HepG2 (cell line): Measurements from ENCODE around the gene NAPB. TPM values are rescaled to one million over a fixed set of nuclear protein-coding genes. Genes with fewer than 3 reads are reported as not detected.

Source experiments
- ATM ChIP-seq: fragments of 450-650 bp; IDR thresholded peaks from 2 replicates; pipeline ENCODE4 v1.7.1; 2017; ENCODE audit warnings: mild to moderate bottlenecking, borderline replicate concordance
- CERS6 ChIP-seq: sonication (generic); formaldehyde crosslinking; IDR thresholded peaks from 2 replicates; pipeline ENCODE4 v1.5.0; 2020; ENCODE audit warnings: missing genetic modification reagents
- GPBP1L1 ChIP-seq: sonication (generic); formaldehyde crosslinking; IDR thresholded peaks from 2 replicates; pipeline ENCODE4 v1.5.0; 2020; ENCODE audit warnings: mild to moderate bottlenecking, missing genetic modification reagents
- GTF2F1 ChIP-seq: fragments of 150-350 bp; IDR thresholded peaks from 2 replicates; pipeline ENCODE4 v1.6.1; 2014; ENCODE audit warnings: low read length
- HNF4G ChIP-seq, 2 experiments: sonication (generic) in 1 of 2; formaldehyde crosslinking in 1 of 2; IDR thresholded peaks; 2 replicates each; pipeline versions ENCODE4 v1.4.0 to v1.6.1; 2011 to 2020; ENCODE audit warnings: borderline replicate concordance in 2 of 2, low read depth in 2 of 2, mild to moderate bottlenecking in 2 of 2, low read length in 1 of 2, missing genetic modification reagents in 1 of 2, moderate library complexity in 1 of 2
- HNRNPLL ChIP-seq: fragments of 200-400 bp; formaldehyde crosslinking; IDR thresholded peaks from 2 replicates; pipeline ENCODE4 v1.6.1; 2017; ENCODE audit warnings: mild to moderate bottlenecking, low read depth, low read length; ENCODE audit not compliant: poor library complexity, severe bottlenecking
- IRF9 ChIP-seq: sonication (generic); formaldehyde crosslinking; IDR thresholded peaks from 2 replicates; pipeline ENCODE4 v1.8.0; 2022; ENCODE audit warnings: missing genetic modification reagents, mild to moderate bottlenecking, borderline replicate concordance
- KAT8 ChIP-seq: IDR thresholded peaks from 2 replicates; pipeline ENCODE4 v1.6.1; 2016; ENCODE audit warnings: missing genetic modification reagents, missing compliant biosample characterization
- ONECUT2 ChIP-seq: sonication (generic); formaldehyde crosslinking; IDR thresholded peaks from 2 replicates; pipeline ENCODE4 v1.4.0; 2020; ENCODE audit warnings: missing genetic modification reagents
- RBFOX2 ChIP-seq: fragments of 200-400 bp; formaldehyde crosslinking; IDR thresholded peaks from 2 replicates; pipeline ENCODE4 v1.6.1; 2017; ENCODE audit warnings: low read depth, mild to moderate bottlenecking, low read length
- THAP7 ChIP-seq: sonication (generic); formaldehyde crosslinking; IDR thresholded peaks from 2 replicates; pipeline ENCODE4 v1.8.1; 2023; ENCODE audit warnings: mild to moderate bottlenecking, missing genetic modification reagents
- ZBTB20 ChIP-seq: sonication (generic); formaldehyde crosslinking; IDR thresholded peaks from 2 replicates; pipeline ENCODE4 v1.8.1; 2023; ENCODE audit warnings: missing genetic modification reagents, low read depth, mild to moderate bottlenecking, borderline replicate concordance
- ZC3H4 ChIP-seq: sonication (generic); formaldehyde crosslinking; IDR thresholded peaks from 2 replicates; pipeline ENCODE4 v1.4.0; 2020; ENCODE audit warnings: missing genetic modification reagents, borderline replicate concordance
- ZFP90 ChIP-seq: sonication (generic); formaldehyde crosslinking; IDR thresholded peaks from 2 replicates; pipeline ENCODE4 v1.8.0; 2022; ENCODE audit warnings: missing genetic modification reagents, mild to moderate bottlenecking, inconsistent platforms, borderline replicate concordance
- ZHX1 ChIP-seq: sonication (generic); formaldehyde crosslinking; IDR thresholded peaks from 2 replicates; pipeline ENCODE4 v1.8.1; 2022; ENCODE audit warnings: low read depth, mild to moderate bottlenecking, missing genetic modification reagents
- ZNF121 ChIP-seq: sonication (generic); formaldehyde crosslinking; IDR thresholded peaks from 2 replicates; pipeline ENCODE4 v1.5.0; 2020; ENCODE audit warnings: mild to moderate bottlenecking, missing genetic modification reagents
- ZNF264 ChIP-seq: sonication (generic); formaldehyde crosslinking; IDR thresholded peaks from 2 replicates; pipeline ENCODE4 v1.4.0; 2020; ENCODE audit warnings: missing genetic modification reagents
- ZNF772 ChIP-seq: sonication (generic); formaldehyde crosslinking; IDR thresholded peaks from 2 replicates; pipeline ENCODE4 v1.5.0; 2020; ENCODE audit warnings: mild to moderate bottlenecking, missing genetic modification reagents
- ZNF776 ChIP-seq: sonication (generic); formaldehyde crosslinking; IDR thresholded peaks from 2 replicates; pipeline ENCODE4 v1.4.0; 2020; ENCODE audit warnings: mild to moderate bottlenecking, missing genetic modification reagents
- ZNF879 ChIP-seq: sonication (generic); formaldehyde crosslinking; IDR thresholded peaks from 2 replicates; pipeline ENCODE4 v1.8.1; 2023; ENCODE audit warnings: missing genetic modification reagents
- polyA plus RNA-seq, 8 experiments: library from polyadenylated mRNA; depleted of rRNA in 3 of 8; stranded (reverse) in 7 of 8; unstranded in 1 of 8; fragments of >200 nt; fragmentation: Illumina TruSeq in 4 of 8; extraction: Trizol in 4 of 8; gene quantifications; 2 replicates each; pipeline versions ENCODE4 v1.2.1 to v1.2.3, GENCODE V29; 2011 to 2016; ENCODE audit warnings: low read depth in 4 of 8, missing spikeins in 1 of 8, mixed read lengths in 1 of 8; ENCODE audit not compliant: insufficient read depth in 1 of 8
- total RNA-seq, 5 experiments: library from RNA; depleted of rRNA; stranded (reverse); fragments of >200 nt; fragmentation: Illumina TruSeq; extraction: Trizol; gene quantifications; 2 replicates each; pipeline ENCODE4 v1.2.3, GENCODE V29; 2016; ENCODE audit warnings: low read depth in 1 of 5

Gene NAPB
- total and polyA plus RNA-seq, 2 of the 13 experiments (the other 11 are each of a cell fraction or from before 2014, with no cell fraction given) = 15.2 to 16.1 TPM

- no peak; the same call in 1 of the 2 replicates for TF ChIP-seq ZNF776
- TF ChIP-seq ATM = no peak
- no peak for TF ChIP-seq ZNF879
- no peak; the same call in 1 of the 2 replicates for TF ChIP-seq CERS6
- TF ChIP-seq ZHX1 (CRISPR knock-in tag) = peak; percentile 87
- TF ChIP-seq ZNF264 (CRISPR knock-in tag) = peak; percentile 64
- peak; percentile 27; the same call in 1 of the 2 replicates for TF ChIP-seq ZC3H4
- peak; percentile 86 for TF ChIP-seq IRF9 (CRISPR knock-in tag)
- TF ChIP-seq ONECUT2 (CRISPR knock-in tag) = no peak
- TF ChIP-seq RBFOX2 = peak; percentile 97
- TF ChIP-seq ZBTB20 (CRISPR knock-in tag) = peak; percentile 77; the same call in 1 of the 2 replicates
- TF ChIP-seq GPBP1L1 (CRISPR knock-in tag) = no peak
- no peak for TF ChIP-seq ZNF121 (CRISPR knock-in tag)
- no peak for TF ChIP-seq GTF2F1
- no peak for TF ChIP-seq THAP7 (CRISPR knock-in tag)
- TF ChIP-seq ZNF772 (CRISPR knock-in tag) = peak; percentile 80
- TF ChIP-seq HNRNPLL = peak; percentile 89
- peak; percentile 93 for TF ChIP-seq KAT8 (CRISPR knock-in tag)
- peak; percentile 93 for TF ChIP-seq ZFP90
- no peak for TF ChIP-seq HNF4G (IDR thresholded peaks at IDR 0.05; ENCODE audit: borderline replicate concordance, low read depth, low read length)
- TF ChIP-seq HNF4G (CRISPR knock-in tag; IDR thresholded peaks at IDR 0.05; ENCODE audit: borderline replicate concordance, low read depth) = no peak; the same call in 1 of the 2 replicates
Measured at GRCh38 chr20:23420943-23421931, at the start of gene NAPB (continued).
